NCI-H345 treated with DMSO at 0.1 percent for 48 hours (cell line): Measurements from ENCODE around the gene TCAP.
A peak's percentile ranks its signal among the peaks of the same experiment; 100 is the strongest.

Experiments
- DNase-seq: peaks from one replicate; lab custom pipeline; 2025; ENCODE audit not compliant: unreplicated experiment; lab: John Stamatoyannopoulos, UW

The TCAP gene

DNA sequence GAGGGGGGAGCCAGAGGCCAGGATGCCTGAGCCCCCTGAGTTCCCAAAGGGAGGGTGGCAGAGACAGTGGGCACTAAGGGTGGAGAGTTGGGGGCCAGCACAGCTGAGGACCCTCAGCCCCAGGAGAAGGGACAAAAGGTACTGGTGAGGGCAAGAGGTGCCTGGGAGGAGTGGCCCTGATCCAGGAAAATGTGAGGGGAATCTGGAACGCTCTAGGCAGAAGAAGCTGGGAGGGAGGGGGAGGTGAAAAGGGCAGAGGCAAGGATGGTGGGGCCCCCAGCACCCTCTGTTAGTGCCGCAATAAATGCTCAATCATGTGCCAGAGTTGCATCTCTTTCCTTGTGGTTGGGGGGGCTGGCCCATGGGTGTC lies 1.1 kb downstream of the TCAP start:
- DNase-seq, result no peak

DNA sequence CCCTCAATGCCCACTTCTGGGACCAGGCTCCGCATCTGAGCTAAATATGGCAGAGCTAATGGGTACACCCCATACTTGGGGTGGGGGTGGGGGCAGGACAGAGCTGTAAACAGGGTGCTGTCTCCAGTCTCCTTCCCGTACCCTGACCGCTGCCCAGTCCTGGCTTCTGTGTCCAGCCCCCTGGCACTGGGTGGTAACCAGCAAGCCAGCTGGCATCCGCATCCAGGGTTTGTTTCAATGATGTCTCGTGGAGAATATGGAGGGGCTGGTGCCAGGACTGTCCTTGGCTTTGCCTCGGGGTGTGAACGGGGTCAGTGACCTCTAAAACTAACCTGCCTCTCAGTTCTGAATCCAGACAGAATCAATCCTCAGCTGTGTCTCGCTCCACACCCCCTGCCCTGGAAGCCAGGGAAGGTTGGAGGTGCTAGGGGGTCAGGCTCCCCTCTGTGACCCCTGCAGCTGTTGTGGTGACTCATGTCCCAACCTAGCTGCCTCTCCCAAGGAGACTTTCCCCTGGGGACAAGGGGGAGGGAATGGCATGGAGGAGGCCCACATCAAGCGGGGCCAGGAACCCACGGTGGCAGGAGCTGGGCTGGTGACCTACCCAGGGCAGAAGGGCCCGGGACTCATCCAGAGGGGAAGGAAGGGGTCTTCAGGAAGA lies 1.6 kb downstream of the TCAP start:
- no peak for DNase-seq

DNA sequence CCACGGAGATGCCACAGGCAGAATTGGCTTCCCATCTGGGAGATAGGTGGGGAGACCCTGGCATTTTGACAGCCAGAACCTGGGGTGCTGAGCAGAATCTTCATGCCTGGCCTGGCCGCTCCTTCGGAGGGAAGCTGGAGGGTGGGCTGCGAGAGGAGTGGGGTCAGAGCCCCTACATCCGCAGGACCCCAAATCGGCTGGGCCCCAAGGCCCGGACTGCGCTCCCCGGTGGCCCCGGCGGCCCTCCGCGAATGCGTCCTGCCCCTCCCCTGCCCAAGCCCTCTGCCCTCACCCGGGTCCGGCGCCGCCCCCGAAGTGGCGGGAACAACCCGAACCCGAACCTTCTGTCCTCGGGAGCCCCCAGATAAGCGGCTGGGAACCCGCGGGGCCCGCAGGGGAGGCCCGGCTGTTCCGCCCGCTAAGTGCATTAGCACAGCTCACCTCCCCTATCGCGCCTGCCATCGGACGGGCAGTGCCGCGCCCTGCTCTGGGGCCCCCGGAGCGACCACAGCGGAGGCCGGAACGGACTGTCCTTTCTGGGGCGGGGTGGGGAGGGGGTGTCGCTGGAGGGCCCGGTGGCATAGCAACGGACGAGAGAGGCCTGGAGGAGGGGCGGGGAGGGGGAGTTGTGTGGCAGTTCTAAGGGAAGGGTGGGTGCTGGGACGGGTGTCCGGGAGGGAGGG lies 2.3 kb downstream of the TCAP start:
- DNase-seq, result no peak

DNA sequence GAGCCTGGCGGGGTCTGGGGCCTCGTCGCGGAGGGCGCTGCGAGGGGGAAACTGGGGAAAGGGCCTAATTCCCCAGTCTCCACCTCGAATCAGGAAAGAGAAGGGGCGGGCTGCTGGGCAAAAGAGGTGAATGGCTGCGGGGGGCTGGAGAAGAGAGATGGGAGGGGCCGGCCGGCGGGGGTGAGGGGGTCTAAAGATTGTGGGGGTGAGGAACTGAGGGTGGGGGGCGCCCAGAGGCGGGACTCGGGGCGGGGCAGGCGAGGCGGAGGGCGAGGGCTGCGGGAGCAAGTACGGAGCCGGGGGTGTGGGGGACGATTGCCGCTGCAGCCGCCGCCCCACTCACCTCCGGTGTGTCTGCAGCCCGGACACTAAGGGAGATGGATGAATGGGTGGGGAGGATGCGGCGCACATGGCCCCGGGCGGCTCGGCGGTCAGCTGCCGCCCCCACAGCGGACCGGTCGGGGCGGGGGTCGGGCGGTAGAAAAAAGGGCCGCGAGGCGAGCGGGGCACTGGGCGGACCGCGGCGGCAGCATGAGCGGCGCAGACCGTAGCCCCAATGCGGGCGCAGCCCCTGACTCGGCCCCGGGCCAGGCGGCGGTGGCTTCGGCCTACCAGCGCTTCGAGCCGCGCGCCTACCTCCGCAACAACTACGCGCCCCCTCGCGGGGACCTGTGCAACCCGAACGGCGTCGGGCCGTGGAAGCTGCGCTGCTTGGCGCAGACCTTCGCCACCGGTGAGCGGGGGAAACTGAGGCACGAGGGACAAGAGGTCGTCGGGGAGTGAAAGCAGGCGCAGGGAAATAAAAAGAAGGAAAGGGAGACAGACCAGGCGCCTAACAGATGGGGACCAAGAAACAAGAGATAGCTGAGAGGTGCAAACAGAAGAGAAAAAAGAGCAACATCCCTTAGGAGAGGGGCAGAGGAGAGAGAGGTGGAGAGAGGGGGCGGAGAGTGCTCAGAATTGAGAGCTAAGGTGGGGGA lies 3.1 kb downstream of the TCAP start, which contains the start of gene PNMT:
TSS of gene PNMT (plus strand) at position 509 of the 980 bp plus-strand sequence. CDS start at position 532, 23 bp downstream.
- DNase-seq, result peak; percentile 21

DNA sequence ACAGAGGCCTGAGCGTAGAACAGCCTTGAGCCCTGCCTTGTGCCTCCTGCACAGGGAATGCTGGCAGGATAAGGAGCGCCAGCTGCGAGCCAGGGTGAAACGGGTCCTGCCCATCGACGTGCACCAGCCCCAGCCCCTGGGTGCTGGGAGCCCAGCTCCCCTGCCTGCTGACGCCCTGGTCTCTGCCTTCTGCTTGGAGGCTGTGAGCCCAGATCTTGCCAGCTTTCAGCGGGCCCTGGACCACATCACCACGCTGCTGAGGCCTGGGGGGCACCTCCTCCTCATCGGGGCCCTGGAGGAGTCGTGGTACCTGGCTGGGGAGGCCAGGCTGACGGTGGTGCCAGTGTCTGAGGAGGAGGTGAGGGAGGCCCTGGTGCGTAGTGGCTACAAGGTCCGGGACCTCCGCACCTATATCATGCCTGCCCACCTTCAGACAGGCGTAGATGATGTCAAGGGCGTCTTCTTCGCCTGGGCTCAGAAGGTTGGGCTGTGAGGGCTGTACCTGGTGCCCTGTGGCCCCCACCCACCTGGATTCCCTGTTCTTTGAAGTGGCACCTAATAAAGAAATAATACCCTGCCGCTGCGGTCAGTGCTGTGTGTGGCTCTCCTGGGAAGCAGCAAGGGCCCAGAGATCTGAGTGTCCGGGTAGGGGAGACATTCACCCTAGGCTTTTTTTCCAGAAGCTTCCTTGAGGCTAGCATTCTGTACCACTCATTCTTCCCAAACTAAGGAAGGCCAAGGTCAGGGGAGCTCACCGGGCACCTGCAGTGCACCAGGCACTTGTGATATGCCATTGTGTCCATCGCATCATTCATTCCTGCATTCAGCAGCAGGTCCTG lies 5.0 kb downstream of the TCAP start:
- no peak for DNase-seq

DNA sequence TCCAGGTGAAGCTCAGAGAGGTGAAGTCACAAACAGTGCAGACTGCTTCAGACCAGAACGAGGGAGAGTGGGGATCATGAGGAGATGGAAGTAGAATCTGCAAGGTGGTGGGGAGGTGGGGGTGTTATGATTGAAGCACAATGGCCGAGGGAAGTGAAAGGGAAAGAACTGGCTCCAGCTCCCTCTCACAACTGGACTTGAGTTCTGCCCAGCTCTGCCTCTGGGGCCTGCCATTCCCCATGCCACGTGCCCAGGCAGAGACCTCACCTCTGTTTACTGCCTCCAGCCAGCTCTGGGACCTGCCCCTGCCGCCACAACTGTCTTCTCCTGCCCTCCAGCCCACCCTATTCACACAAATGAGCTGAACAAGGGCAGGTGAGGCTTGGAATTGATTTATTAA lies 5.6 kb downstream of the TCAP start:
- DNase-seq, result no peak

DNA sequence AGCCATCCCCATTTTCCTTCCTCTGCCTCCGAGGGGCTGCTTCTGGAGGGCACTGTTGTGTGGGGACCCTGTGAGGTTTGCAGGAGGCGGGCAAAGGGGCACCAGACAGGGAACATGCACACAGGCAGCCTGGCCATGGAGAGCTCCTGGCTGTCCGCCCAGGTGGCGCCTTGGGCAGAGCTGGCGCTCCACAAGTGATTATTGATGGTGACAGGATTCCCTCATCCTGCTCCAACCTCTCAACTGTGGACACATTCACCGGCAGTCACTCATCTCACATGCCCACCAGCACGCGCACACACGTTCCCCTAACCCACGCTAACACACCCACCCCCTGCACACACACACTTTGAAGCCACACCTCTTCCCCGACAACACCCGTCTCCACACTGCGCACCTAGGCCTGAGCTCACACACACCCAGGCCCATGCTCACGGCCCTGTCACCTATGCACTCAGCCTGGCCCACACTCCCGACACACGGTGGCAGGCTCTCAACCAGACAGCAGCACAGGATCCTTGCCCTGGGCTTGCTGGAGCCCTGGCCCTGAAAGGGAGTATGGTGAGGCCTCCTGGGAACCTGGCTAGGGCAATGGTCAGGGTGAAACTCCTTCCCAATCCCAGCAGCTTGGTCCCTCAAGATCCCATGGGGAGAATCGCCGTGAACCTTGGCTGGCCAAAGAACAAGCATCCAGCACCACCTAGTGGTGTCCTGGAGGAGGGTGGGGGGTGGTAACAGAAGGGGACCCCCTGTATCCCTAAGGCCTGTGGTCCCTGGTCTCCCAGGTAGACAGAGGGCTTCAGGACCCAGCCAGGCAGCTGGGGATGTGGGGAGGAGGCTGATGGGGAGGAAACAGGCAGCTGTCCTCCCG lies 6.7 kb downstream of the TCAP start:
- no peak for DNase-seq

DNA sequence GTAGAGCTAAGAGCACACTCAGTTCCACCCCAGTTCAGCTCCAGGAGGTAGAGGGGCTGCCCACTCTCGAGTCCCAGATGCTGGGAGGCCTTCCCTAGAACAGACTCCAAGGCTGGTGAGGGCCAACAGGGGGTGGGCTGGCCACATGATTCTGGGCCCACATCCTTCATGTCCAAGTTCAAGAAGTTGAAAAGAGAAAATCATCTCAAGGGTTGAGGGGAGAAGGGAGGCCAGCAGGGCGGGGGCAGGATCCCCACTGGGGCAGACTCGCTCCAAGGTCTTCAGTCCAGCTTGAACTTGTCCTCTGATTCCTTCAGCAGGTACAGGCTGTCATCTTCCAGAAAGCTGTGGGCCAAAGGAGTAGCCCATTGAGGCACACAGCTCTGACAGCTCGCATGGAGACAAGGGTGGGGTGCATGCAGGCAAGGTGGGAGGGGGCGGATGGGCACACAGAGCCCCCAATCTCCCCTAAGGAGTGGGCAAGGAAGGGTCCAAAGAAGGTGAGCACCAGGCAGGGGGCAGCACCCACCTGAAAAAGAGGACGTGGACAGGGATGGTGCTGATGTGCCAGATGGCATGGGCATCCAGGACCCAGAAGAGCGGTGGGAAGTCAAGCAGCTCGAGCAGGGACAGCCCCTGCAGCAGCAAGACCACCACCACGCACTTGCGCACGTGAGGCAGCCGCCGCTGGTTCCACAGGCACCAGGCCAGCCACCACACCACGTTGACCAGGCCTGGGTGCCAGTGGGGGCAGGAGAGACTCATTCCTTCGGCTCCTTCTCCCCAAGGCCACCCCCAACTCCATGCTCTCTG lies 7.6 kb downstream of the TCAP start:
- DNase-seq, result no peak

DNA sequence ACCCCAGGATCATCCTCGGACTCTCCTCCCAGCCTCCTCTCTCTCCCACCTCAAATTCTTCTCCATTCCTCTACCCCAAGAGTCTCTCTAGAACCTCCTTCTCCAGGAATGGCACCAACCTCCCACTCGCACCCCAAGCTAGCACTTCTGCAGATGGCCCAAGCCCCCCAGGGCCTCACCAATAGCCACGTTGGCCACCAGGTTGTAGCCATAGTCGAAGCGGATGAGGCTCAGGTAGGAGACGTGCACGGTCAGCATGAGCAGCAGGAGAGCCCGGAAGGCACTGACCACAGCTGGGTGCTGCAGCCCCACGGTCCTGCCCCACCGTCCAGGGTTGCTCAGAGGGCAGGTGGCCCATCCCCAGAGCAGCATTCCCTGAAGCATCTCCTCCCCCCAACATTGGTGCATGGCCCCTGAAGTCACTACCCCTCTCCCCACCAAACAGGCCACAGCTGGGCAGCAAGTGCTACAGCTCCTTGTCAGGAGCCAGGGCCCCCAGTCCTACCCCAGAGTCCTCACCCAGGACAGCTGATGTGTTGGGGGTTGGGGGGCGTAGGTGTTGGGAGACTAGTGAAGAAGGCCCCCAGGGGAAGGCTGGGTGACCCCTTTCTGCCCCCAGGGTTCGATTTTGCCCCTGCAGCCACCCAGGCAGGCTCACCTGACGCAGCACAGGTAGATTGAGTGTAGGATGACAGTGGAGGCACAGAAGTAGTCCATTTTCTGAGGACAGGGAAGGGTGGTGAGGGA lies 8.4 kb downstream of the TCAP start:
- DNase-seq, result no peak

DNA sequence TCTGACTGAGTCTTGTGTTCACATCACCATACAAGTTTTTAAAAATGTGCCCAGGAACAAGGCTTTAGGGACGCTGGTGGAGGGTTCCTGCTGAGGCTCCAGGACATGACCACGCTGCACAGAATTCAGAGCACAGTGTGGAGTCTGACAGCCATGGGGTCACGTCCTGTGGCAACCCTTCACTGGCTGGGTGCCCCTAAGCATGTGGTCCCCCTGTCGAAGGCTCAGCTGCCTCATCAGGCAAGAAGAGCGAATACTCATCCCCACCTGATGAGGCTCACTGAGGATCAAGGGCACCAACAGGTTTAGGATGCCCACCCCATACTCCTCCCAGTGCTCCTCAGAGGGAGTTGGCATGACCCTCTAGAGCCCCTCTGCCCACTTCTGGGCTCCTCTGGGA lies 9.0 kb downstream of the TCAP start:
- DNase-seq, result no peak

DNA sequence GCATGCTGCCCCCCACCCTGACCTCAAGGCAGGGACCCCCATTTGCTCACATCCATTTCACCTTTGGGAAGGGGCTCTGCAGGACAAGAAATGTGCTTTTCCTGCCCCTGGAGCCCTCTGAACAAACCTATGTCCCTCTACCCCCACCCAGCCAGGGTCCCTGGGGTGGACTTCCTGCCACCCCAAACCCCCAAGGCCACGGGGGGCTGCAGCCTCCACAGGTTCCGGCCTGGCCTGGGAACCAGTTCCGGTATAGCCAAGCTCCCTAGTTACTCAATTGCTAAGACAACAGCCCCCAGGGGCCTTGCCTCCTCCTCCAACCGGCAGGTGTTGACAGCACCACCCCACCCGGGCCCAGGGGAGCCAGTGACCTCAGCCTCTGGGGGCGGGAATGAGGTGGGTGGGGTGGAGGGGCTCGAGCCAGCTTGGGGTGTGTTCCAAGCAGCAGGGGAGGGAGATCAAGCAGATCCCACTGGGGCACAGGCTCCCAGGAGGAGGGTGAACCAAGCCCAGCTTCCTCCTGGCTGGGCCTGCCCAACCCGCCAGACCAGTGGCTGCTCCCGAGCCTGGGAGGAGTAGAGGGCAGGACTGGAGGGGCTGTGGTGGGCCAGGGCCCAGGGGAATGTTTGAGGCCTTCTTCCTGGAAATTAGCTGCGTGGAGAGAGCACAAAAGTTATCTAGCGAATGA lies 9.7 kb downstream of the TCAP start:
- peak; percentile 19 for DNase-seq

DNA sequence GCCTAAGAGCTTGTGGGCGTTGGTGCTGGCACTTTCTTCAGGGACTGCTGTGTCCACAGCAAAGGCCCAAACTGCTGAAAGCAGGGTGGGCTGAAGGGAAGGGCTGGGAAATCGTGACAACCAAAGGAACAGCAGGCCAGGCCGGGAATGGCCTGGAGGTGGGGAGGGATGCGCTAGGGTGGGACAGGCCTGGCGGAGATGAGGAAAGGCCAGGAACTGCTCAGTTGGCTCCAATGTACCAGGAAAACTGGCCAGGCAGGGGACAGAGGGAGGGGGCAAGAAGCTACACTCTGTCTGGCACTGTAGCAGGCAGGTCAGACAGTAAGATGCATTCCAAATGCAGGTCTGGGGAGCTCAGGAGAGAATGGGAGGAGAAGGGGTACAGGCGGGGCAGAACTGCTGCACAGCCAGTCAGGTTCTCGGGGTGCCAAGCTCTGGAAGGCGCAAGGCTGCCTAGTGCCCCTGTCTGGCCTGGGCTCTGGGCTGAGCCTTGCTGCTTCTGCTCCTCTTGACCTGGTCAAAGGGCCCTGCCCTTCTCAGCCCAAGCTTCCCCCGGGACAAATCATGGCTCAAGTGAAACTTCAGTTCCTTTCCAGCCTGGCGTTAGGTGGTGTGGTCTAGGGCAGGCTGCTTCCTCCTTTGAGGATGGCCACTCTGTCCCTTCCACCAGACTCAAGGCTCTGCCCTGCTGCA lies 10.4 kb downstream of the TCAP start:
- no peak for DNase-seq

DNA sequence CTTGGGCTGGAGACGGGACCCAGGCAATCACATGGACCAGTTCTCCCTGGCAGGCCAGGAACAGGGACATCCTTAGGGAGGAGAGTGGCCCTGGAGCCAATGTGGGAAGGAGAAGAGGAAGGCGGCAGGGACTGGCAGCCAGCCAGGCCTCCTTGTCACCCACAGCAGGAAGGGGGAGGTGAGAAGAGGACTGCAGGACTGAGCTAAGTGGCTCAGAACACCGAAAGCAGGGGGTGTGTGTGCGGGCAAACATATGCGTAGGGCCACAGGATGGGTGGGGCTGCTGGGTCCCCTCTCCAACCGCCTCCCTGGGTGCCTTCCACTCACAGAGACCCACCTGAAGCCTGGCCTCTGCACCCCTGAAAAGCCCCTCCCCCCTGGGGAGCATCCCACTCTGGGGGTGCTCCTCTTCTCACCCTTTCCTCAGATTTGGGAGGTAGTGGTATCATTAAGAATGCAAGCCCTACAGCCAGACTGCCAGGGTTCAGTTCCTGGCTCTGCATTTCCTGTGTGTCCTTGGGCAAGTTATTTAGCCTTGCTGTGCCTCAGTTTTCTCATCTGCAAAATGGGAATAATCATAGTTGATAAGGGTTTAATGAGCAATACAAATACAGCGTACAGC lies 11.2 kb downstream of the TCAP start:
- DNase-seq, result peak; percentile 51

DNA sequence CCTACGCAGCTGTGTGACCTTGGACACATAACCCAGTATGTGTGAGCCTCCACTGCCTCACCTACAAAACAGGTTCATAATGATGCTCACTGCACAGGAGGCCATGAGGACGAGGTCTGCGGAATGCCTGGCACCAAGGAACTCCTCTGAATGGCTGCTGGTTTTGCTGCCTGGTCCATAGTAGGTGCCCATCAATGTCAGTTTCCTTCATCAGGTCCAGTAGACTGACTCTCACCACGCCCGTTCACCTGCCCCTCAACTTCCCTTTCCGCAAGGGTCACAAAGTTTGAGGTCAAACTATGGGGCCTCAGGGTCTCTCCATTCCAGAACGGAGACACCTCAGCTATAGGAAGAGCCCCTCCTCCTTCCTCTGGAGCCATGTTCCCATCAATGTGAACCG lies 11.9 kb downstream of the TCAP start:
- no peak for DNase-seq

DNA sequence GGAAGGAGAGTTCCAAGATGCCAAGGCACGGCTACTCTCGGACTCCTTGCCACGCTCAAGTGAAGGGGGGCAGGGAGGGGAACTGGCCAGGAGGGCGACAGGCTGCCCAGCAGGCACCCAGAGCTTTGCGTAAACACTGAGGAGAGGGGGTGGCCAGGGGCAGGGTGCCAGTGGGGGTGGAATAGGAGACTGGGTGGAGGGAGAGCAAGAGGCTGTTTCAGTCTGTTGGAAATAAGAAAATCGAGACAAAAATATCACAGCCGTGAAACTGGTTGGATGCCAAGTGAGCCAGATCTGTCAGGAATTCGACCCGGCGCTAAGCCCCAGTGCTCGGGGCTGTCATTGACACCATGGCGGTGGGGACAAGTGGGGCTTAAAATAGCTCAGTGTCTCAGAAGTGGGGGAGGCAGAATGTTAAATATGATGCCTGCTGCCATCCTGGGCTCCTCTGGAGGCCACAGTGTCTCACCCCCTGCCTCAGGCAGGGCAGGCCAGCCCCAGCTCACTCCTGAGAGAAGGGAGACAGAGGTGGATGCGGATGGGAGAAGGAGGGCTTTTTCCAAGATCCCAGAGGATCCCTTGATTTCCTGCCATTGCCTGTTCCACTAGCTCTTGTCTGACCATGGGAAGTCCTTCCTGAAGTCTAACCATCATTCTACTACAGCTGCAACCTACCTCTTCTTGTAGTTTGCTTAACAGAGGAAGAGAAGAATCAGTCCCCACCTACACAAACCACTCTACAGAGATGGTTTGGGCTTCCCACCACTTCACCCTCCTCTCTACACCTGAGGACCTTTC lies 12.6 kb downstream of the TCAP start:
- no peak for DNase-seq
